ENCODE measurements around the gene LRRC75A.
A peak's percentile ranks its signal among the peaks of the same experiment; 100 is the strongest.
"Not testable (repeated sequence)": the region's sequence is repeated elsewhere in the genome, so short reads cannot be mapped to it uniquely, and the experiment has no call there.

Gene LRRC75A

DNA sequence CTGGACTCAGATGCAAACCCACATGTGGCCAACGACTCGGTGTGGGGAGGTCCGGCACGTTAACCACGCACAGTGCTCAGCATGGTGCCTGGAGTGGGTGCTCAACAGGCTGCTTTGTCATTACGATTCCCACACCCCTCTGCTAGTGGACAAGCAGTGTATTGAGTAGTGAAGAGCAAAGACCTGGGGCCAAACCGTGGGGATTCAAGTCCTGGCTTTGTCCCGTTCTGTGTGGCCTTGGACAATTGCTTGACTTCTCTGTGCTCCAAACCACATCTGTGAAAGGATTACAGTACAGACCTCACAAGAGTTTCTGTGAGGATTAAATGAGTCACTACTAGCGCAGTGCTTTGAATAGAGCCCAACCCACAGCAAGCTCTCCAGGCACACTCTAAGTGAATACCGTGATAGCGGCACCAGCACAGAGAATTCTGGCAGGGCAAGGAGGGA, 42.8 kb downstream of the LRRC75A start:
- DNase-seq: peak; percentile 48

DNA sequence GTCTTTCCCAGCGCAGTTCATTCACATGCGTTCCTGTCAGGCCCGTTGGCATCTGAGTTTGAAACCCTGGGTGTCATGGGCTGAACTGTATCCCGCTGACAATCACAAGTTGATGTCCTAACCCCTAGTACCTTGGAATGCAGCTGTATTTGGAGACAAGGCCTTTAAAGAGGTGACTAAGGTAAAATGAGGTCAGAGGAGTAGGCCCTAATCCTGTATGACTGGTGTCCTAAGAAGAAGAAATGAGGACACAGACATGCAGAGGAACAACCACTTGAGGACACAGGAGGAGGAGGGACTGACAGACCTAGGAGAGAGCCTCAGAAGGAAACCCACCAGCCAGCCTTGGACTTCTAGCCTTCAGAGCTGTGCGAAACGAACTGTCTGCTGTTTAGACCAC, 43.5 kb downstream of the LRRC75A start:
- no peak for DNase-seq

DNA sequence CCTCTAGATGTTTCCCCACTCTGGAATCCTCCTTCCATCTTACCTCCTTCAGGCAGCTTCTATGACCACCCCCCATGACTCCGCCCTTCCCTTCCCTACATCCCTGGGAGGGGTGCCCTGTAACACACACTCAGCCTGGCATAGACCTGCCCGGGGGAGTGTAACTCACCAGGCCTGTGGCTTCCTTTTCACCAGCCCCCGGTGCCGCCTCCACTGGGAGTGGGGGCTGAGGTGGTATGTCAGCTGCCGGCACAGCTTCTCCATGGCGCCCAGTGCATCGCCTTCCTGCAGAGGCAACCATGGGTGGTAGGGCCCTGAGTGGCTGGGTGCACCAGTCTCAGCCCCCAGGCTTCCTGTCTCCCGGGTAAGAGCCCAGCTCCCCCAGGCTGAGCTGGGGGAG, 44.3 kb downstream of the LRRC75A start:
- DNase-seq: no peak

DNA sequence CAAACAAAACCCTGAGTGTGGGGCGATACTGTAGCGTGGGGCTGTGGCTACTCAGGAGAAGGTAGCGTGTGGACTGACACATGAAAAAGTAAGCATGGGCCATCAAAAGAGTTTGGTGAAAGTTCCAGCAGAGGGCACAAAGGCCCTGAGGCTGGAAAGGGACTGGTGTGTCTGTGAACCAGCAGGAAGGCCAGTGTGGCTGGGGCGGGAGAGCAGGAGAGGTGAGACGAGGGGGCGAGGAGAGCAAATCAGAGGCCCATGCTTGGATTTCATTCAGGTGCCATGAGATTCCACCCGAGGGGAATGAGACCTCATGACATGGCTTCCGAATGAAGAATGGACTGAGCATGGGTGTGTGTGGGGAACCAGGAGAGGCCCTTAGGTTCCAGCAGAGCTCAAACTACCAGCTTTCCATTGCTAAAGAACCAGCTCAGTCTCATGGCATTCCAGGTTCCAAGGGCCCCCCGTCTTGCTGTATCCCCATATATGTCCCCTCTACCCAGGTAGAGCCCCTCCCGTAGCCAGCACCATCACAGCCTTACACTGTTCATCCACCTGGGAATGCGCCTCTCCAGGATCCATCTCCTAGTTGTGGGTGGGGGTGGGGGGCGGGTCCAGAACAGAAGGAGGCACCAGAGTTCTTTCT, 45.5 kb downstream of the LRRC75A start:
- DNase-seq: no peak

GRCh38 chr17:16444258-16444886, 47.6 kb downstream of the LRRC75A start:
- DNase-seq: peak; percentile 22

DNA sequence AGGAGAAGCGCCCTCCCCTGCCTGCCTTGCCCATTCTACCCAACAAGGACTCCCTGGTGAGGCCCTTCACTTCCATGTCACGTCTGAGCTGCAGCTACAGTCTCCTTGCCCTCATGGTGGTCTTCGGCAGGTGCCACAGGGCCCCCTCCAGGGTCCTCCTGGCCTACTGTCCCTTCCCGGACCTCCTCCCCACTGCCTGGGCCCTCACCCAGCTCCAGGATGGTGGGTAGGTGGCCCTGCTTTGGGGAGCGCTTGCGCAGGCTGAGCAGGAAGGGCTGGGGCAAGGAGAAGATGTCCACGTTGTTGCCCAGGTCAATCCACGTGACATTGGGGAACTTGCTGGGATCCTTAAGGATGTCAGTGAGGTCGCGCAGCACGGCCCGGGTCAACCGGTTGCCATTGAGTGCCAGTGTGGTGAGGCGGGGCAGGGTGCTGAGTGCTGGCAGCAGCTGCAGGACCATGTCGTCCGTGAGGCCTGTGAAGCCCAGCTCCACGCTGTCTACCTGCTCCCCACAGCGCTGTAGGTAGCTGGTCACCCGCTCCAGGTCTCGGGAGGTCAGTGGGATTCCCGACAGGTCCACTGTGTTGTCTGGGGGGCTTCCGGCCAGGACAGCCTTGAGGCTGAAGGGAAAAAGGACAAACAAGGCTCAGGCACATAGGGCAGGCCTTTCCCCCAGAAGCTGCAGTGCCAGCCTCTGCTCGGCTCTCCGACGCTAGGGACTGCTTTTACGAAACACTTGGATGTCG, 48.3 kb downstream of the LRRC75A start:
- no peak for DNase-seq

DNA sequence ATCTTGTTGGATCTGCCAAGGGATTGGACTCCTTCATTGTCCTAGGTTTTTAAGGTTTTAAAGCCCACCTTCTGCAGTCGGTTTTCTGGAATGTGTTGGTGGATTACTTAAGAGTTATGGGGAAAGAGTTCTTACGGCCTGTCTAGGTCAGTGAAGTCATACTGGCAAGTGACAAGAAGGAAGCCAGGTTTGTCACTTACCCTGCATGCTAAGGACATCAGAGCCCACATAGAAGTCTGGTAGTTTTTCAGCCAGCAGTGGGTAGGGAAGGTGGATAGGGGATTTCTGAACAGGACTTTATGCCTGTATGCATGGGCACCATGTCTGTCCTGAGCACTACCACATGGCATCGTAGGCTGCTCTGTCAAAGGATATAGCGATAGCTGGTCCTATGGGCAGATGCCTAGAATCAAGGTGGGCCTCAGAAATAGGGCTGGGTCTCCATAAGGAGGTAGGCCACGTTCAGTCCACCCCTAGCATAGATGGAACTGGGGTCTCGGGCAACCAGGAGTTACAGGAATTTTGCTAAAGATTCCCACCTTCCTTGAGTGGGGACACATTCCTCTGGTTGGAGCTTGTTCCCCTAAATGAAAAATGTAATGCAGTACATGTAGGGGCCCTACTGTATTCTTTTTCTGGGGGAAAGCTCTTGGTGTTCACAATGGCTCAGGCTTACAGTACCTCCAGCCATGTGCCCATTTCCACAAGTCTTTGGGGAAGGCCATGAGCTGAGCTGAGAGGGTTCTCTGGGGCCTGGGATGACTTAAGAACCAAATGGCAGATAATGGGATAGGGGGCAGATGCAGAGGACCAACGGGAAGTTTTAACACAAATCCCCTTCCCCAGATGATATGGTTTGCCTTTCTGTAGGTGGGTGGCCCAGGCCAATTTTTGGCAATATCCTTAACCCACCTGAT, 49.1 kb downstream of the LRRC75A start:
- no peak for DNase-seq

- peak; percentile 32 for DNase-seq
Observed at GRCh38 chr17:16442141-16442540, 49.9 kb downstream of the LRRC75A start.

DNA sequence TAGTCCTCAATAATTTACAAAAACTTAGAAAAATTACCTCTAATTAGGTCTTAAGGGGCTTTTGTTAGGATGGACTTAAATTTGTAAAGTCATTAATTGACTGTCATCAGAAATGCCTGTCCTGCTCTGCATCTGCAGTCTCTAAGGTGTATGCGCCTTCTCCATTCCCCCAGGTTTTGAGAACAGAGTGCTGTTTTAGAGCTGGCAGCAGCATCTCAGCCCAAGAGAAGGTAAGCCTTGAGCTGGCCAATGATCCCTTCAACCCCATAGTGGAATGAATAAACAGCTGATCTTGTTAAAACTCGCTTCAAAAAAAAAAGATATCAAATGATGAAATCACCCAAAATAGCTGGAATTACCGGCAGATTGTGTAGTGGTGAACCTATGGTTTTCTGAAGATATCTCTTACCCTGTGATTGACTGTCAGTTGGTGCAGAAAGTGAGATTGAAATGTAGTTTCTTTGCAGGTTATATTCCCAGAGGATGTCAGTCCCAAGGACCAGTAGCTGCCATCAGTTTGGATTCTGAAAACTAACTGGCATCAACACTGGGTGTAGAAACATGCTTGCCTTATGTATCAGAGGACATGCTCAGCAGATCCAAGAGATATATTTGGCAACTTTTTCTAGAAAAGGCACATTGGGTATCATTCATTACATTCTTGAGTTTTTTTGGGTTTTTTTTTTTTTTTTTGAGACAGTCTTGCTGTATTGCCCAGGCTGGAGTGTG, 50.9 kb downstream of the LRRC75A start:
- DNase-seq: peak; percentile 20

DNA sequence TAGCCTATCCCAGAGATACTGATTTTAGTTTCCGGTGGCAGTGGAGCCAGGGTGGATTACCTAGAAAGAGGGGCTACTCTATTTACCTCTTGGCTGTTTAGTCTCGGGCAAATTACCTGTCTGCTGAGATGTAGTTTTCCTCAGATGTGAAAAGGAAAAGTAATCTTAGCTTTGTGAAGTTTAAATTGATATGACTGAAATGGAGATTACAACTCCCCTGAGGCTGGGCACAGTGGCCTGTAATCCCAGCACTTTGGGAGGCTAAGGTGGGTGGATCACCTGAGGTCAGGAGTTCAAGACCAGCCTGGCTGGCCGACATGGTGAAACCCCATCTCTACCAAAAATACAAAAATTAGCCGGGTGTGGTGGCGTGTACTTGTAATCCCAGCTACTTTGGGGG, 51.6 kb downstream of the LRRC75A start:
- DNase-seq: not testable (repeated sequence)

DNA sequence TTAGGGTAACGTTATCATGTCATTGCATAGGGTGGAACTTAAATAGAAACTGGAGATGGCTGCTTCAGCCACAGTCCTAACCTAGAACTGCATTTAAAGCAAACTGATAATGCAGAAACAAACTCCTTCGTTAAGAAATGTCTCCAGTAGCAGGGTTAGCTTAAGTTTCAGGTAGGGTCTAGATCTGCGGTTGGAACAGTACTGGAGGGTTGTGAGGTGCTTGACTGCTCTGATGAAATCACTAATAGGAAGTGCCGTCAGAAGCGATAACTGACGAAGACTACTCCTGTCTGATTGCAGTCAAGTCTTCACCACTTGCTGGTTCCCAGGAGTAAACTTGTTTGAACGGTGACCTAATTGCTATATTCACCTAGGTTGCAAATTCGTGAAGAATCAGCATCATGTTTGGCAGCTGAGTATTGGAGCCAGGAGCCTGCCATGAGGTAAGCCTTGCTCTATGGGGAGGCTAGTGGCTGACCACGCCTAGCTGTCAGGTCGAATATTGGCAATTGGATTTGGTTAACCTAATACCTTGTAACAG, 52.1 kb downstream of the LRRC75A start:
- DNase-seq: no peak

GRCh38 chr17:16439303-16439791, 52.6 kb downstream of the LRRC75A start:
- no peak for DNase-seq

DNA sequence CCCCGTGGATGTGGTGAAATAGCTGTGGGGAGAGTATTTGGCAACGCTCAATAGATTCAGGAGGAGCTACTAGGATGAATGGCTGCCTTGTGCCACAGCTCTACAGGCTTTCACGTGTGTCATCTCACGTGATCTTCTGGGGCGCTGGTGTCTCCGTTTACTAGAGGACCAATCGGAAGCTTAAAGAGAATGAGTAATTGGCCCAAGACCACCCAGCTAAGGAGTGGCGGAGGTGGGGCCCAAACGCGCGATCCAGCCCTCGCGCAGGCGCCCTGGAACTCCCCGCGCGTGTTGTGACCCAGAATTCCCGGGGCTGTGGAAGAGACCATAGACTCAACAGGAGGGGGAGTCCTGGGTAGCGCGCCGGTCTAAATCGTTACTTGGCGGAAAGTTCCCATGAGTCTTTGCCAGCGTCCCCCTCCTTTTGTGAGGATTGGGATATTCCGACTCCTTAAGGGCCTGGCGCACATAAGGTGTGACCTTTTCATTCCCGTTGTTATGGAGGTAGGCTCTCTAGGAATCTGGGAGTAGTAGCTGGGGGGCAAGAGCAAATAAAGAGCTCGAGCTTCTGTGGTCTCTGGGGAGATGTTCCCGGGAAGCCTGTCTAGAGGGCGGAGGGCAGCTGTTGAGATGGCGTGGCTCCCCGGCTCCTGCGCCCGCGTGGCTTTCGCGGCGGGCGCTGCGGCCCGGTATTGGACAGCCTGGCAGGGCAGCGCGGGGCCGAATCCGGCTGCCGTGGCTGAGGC, 53.3 kb downstream of the LRRC75A start:
- peak; percentile 100 for DNase-seq

DNA sequence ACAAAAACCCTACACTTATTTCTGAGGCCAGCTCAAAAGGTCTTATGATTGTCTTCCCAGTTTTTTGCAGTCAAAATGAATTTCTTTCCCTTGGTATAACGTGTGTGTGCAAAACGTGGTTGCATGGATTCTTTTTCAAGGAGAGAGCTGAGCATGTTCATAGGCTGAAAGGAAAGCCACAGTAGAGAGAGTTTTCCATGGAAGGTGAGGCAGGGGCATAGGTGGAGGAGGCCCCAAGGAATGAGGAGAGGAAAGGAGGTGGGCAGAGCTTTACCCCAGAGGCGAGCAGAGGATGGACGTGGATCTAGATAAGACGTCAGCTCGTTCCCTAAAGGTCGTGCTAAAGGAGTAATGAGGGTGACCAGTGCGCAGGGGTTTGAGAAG, 53.8 kb downstream of the LRRC75A start:
- no peak for DNase-seq

- no peak for DNase-seq
Observed at GRCh38 chr17:16437083-16437482, 54.9 kb downstream of the LRRC75A start.

- DNase-seq: no peak
Observed at GRCh38 chr17:16435925-16436886, 55.8 kb downstream of the LRRC75A start.

GRCh38 chr17:16434662-16435061, 57.3 kb downstream of the LRRC75A start:
- no peak for DNase-seq

GRCh38 chr17:16433514-16433913, 58.5 kb downstream of the LRRC75A start:
- DNase-seq: no peak

GRCh38 chr17:16432017-16432416, 60.0 kb downstream of the LRRC75A start:
- DNase-seq: no peak

GRCh38 chr17:16430650-16431049, 61.3 kb downstream of the LRRC75A start:
- no peak for DNase-seq
